ENCODE measurements around the gene MNDA.

- TF ChIP-seq, protein P1, sequence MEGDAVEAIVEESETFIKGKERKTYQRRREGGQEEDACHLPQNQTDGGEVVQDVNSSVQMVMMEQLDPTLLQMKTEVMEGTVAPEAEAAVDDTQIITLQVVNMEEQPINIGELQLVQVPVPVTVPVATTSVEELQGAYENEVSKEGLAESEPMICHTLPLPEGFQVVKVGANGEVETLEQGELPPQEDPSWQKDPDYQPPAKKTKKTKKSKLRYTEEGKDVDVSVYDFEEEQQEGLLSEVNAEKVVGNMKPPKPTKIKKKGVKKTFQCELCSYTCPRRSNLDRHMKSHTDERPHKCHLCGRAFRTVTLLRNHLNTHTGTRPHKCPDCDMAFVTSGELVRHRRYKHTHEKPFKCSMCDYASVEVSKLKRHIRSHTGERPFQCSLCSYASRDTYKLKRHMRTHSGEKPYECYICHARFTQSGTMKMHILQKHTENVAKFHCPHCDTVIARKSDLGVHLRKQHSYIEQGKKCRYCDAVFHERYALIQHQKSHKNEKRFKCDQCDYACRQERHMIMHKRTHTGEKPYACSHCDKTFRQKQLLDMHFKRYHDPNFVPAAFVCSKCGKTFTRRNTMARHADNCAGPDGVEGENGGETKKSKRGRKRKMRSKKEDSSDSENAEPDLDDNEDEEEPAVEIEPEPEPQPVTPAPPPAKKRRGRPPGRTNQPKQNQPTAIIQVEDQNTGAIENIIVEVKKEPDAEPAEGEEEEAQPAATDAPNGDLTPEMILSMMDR (conservative IDR thresholded peaks at IDR 0.05; ENCODE audit: low read length): no peak
- TF ChIP-seq EZH2phosphoT487 (IDR thresholded peaks at IDR 0.05; ENCODE audit: borderline replicate concordance): no peak
These were observed 12.6 kb upstream of the MNDA start for GRCh38 chr1:158818560-158818959.

Measured in Loucy (cell line).